HG03565 (cell line): Measurements from ENCODE around the gene KRTAP5-5.
"Not testable (repeated sequence)": the region's sequence is repeated elsewhere in the genome, so short reads cannot be mapped to it uniquely, and the experiment has no call there.

ENCODE experiments used
- ATAC-seq: cut with Tn5 transposase; IDR thresholded peaks from one replicate; pipeline ENCODE4 v1.9.1; 2021; ENCODE audit warnings: mild to moderate bottlenecking, moderate library complexity; ENCODE audit not compliant: unreplicated experiment

The KRTAP5-5 gene

DNA sequence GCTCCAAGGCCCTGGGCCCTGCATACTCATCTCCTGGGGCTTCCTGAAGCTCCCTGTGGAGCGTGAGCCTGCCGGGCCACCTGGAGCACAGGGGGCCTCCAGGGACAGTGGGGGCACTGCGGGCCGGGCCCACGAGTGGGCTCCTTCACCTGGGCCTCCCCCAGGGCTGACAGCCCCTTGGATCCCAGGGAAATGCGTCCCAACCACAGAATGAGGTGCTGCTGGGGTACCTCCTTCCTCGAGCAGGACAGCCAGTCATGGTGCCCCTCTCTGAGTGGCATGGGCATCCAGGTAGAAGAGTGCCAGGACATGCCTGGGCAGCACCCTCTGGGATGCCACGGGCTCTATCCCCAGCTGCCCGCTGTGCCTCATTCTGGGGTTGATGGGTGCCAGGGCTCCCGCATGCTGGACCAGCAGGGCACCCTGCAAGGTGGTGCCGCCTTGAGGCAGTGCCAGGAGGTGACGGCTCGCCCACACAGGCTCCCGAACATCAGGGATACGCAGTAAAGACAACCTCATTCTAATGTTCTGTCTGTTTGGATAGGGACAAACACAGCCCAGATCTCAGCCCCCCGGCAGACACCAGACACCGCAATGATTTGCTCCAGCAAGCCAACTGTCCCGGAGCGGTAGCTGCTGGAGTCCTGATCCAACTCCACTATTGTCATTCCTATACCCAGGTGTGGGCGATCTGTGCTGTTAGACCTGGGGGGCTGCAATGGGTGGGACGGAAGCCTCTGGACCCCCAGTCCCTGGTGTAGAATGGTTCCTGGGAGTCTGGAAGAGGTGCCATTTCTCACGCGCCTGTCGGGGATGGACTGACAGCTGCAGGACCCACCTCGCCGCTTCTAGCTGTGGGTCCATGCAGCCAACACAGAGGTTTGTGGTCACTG is 25.8 kb downstream of the KRTAP5-5 start:
- no peak for ATAC-seq

DNA sequence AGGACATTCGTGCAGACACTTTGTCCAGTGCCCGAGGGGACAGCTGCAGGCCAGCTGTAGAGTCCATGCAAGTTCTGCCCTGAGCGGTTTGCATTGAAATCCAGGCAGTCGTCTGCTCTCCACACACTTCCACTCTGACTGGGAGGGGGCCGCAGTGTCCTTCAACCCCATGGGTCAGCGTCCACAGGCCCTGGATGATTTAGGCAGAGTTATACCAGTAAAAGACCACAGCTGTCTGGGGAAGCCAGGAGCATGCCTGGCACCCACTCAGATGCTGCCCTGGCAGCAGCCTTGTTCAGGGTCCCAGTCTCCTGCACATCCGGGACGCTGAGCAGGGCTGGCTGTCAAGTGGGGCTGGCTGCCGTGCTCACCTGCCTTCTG is 26.5 kb downstream of the KRTAP5-5 start:
- ATAC-seq: no peak

DNA sequence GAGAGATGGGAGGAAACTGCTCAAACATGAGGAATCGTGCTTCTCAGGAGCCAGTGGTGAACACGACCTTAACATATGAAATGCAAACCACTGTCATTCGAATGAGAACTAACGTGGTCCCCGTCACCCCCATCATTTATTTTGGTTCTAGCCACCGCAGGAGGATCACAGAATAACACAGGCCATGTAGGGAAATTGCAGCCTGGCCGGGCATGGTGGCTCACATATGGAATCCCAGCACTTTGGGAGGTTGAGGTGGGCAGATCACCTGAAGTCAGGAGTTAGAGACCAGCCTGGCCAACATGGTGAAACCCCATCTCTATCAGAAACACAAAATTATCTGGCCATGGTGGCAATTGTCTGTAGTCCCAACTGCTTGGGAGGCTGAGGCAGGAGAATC is 27.1 kb downstream of the KRTAP5-5 start:
- no peak for ATAC-seq

DNA sequence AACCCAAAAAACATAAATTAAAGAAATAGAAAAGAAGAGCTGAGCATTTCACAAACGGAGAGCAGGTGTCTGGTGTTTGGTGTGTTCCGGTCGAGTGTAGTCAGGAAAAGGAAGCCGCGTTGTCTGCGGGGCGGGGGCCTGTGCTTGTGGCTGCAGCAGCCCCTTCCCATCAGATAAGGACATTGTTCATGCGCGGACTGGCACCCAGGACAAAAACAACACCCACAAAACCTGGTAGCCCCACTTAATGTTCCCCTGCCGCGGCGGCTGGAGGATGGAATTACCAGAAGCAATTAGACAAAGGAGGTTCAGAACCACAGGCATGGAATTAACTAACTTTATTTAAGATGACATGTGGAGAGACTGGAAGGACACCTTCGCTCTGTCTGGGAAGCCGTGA is 29.9 kb downstream of the KRTAP5-5 start:
- no peak for ATAC-seq

DNA sequence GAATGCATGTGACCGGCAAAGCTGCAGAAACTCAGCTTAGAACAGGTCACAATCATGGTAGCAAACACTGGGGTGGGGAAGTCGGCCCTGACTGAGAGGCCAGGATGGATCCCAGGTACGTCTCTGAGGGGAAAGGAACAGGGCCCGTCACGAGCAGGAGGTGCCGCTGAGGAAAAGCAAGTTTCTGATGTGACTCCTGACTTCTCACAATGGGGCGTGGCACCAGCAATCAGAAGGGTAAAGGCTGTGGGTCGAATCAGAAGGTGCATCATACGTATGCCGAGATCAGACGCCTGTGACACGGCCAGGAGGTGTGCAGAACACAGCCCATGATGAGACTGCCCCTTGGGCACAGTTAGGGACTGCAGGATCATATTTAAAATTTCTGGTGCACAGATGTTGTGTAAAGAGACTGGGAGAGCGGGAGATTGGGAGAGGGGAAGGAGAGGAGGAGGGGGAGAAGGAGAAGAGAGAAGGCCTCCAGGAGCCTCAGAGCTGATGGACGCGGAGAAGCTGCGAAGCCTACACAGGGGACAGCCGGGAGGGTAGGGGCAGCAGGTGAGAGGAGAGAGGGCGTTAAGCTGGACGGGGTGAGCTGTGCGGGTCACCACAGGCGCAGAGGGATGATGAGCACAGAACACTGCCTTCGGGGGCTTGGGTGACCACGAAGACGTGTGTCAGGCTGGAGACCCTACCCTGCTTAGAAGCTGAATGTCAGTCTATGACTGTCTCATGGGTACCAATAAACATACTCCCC is 30.7 kb downstream of the KRTAP5-5 start:
- no peak for ATAC-seq

DNA sequence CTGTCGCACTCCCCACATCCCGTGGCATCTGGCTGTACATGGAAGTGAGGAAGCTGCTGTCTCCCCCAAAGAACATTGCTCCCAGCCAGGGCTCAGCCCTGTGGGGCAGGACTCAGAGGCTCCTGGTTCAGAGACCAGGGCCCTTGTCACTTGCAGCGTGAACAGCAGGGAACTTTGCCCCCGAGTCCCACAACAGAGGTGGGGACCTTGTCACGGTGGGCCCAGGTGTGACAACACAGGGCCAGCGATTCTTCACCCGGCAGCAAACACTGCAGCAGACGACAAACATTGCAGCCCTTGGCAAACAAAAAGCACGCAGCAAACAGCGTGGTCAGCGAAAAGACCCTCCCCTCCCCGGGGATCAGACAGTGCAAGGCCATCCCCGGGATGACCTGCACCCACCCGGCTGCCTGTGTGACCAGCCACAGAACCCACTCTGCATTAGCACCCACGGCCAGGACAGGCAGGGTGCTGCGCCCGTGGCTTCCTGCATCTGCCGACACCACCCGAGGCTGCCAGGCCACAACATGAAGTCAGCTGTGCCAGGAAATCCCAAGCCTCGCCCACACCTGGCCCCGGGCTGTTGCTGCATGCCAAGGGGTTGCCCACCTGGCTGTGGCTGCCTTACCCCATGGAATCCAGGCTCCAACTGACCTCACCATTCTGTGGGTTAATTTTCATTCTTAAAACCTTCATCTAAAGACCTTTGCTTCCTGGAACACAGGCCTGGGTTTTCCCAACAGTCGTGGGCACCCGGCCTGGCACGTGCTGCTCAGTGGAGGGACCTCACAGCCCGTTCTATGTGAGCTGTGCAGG is 32.1 kb downstream of the KRTAP5-5 start:
- not testable (repeated sequence) for ATAC-seq

DNA sequence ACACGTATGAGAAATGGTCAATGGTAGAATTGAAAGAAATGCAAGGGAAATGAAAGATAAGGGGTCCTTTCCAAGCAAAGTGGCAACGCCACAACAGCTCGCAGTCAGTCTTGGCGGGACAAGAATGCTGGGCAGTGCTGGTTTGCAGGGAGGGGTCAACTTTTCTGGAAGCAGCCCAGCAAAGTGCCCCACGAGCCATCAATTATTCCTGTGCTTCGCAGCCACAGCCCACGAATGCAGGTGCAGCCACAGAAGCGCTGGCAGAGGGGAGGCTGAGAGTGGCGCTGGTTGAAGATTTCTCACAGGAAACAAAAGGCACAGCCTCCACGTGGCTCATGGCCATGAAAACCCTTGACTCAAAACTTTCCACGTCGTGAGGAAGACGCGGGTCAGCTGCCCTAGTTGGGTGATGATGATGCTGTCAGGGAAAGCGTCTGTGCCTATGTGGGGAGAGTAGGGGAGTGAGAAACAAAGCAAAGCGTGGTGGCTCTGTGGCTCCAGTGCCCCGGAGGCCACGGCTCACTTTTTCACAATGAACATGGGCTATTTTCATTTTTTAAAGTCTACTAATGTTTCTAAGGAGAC is 33.2 kb downstream of the KRTAP5-5 start:
- not testable (repeated sequence) for ATAC-seq

DNA sequence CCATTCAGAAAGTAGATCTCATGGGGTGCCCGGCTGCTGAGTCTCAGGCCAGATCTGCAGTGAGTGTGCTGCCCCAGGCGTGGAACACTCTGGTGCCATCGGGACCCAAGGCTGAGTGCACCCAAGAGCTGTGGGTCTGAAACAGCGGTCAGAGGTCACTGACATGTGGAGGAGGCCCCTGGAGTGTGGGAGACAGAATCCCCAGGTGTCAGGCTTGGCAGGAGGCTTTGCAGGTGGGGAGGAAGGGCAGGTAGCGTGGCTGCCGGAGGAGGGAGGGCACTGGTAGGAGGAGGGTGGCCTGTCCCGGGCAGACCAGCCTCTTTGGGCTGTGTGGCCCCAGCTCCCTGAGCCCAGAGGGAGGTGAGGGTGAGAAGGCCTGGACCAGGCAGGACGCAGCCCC is 35.7 kb downstream of the KRTAP5-5 start:
- ATAC-seq: no peak

DNA sequence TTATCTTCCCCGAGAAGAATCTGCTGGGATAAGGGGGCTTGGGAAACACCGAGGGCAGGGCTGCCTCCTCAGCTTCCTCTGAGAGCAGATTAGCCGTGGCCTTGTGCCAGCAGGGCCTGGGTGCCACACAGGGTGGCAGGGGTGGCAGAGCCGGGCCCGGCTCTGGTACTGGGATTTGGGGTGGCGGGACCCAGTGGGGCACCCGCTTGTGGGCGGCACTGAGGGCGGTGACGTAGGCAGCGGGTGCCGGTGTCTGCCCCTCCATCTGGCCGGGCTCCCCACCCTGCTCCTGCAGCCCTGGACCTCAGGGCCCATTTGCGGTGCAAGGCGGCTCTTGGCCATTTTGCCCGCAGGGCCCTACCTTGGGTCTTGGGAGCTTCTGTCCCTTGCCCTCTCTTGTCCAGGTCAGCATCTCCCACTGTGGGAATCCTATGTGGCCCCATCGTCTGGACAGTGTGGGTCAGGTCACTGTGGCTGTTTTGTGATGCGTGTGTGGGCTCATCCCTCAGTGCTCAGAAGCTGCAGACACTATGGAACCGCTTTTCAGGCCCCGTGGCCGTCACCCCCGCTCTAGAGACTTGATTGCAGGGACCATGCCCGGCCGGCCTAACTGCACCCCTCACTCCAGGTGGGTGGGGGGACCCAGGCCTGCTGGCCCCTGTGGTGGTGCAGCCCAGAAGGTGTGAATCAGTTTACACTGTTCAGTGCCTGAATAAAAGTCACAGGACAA is 37.7 kb downstream of the KRTAP5-5 start:
- ATAC-seq: no peak

DNA sequence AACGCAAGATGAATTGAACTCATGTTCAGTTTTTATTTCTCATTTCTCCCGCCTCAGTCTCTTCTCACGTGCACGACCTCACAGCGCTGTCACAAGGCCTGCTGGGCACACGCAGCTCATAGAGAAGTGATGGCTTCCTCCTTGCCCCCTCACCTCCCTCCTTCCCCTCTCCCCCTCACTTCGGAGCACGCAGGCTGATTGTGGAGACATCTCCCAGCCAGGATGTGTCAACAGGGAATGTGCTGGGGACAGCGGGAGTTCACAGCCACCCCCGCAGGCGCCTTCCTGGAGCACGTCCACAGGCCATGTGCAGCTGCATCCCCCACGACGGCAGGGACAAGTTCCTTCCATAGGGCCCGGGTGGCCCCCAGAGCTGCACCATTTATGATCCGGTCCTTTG is 38.3 kb downstream of the KRTAP5-5 start:
- ATAC-seq: no peak

DNA sequence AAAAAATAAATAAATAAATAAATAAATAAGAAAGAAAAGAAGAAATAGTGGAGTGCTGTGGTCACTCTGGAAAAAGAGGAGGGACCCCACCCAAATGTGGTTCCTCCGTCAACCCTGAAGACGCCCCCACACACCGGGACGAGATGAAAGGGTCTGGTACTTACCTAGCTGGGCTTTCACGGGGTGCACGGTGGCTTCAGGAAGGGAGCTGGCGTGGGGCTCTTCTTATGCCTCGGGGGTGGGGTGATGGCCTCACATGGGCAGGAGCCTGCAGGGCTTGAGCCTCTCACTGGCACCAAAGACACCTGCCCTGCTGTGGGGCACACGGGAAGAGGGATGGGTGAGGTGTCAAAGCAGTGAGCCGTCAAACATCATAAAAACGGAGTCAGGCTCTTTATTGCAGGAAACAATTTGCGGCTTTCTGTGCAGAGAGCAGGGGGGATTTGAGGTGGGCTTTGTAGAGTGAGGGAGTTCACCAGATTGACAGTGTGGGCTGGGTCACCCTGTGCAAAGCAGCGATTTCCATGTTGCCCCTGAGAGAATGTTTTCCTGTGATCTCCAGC is 39.4 kb downstream of the KRTAP5-5 start:
- no peak for ATAC-seq

DNA sequence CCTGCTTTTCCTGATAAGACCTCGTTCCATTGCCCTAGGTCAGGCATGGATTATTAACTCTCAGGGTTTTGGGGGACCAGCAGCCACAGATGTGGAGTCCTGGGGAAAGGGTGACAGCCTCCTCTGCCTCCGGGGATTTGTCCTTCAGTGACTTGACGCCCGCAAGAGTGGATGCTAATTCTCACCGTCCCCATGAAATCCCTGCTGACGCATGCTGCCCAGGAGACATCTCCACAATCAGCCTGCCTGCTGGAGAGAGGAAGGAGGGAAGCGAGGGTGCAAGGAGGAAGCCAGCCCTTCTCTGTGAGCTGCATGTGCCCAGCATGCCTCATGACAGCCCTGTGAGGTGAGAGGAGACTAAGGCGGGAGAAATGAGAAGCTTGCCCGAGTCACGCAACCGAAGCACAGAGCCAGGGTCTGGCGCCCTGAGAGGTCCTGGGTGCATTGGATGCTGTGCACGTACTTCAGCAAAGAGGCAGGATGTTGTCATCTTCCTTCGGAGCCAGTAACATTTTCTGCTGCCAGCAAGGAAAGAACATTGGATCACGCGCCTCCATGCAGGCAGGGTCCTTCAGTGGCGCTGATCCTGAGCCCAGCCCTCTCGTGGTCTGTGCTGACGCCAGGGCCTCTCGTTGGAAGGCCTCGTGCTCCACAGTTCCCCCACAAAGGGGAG is 40.1 kb downstream of the KRTAP5-5 start:
- no peak for ATAC-seq

DNA sequence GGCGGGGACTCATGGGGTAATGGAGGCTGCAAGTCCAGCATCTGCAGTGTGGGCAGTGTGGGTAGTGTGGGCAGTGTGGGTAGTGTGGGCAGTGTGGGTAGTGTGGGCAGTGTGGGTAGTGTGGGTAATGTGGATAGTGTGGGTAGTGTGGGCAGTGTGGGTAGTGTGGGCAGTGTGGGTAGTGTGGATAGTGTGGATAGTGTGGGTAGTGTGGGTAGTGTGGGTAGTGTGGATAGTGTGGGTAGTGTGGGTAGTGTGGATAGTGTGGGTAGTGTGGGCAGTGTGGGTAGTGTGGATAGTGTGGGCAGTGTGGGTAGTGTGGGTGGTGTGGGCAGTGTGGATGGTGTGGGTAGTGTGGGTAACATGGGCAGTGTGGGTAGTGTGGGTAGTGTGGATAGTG is 40.9 kb downstream of the KRTAP5-5 start:
- not testable (repeated sequence) for ATAC-seq

DNA sequence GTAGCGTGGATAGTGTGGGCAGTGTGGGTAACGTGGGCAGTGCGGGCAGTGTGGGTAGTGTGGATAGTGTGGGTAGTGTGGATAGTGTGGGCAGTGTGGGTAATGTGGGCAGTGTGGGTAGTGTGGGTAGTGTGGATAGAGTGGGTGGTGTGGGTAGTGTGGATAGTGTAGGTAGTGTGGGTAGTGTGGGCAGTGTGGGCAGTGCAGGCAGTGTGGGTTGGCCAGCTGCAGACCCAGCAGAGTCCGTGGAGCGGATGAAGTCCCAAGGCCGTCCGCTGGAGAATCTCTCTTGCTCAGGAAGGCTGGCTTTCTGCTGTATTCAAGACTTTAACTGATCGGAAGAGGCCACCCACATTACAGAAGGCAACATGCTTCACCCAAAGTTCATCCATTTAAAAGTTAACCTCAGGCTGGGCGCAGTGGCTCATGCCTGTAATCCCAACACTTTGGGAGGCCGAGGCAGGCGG is 41.4 kb downstream of the KRTAP5-5 start:
- no peak for ATAC-seq

DNA sequence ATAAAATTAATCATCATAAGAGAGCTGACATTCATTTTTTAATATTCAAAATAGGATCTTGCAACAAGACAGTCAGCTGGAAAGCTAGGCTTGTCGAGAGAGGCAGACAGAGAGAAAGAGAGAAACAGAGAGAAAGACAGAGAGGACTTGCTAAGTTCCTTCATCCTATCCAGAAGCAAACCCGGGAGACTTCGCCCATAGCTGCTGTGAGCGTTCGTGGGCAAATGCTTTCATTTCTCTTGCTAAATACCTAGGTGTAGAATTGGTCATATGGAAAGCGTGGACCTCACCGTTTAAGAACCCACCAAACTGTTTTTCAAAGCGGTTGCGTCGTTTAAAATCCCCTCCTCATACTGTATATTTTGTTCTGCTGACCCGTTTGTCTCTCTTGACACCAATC is 42.1 kb downstream of the KRTAP5-5 start:
- ATAC-seq: no peak

DNA sequence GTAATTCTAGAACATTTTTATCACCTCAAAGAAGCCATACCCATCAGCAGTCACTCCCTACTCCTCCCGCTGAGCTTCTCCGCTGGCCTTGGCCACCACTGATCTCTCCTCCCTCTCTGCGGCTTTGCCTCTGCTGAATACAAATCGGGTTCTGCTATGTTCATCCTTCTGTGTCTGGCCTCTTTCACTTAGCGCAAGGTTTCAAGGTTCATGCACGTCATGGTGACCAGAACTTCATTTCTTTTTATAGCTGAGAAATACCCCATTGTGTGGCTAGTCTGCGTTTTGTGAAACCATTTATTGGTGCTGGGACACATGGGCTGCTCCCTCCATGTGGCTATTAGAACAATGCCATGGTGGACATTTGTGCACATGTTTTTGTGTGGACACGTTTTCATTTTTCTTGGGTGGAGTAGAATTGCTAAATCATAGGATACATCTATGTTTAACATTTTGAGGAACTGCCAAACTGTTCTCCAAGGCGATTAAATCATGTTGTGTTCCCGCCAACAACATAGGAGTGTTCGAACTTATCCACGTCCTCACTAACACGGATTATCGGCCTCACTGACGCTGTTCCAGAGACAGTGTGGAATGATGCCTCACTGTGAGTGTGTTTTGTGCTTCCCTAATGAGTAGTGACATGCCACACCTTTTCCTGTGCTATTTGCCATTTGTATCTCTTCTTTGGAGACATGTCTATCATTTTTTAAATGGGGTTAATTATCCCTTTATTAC is 43.2 kb downstream of the KRTAP5-5 start:
- ATAC-seq: no peak

DNA sequence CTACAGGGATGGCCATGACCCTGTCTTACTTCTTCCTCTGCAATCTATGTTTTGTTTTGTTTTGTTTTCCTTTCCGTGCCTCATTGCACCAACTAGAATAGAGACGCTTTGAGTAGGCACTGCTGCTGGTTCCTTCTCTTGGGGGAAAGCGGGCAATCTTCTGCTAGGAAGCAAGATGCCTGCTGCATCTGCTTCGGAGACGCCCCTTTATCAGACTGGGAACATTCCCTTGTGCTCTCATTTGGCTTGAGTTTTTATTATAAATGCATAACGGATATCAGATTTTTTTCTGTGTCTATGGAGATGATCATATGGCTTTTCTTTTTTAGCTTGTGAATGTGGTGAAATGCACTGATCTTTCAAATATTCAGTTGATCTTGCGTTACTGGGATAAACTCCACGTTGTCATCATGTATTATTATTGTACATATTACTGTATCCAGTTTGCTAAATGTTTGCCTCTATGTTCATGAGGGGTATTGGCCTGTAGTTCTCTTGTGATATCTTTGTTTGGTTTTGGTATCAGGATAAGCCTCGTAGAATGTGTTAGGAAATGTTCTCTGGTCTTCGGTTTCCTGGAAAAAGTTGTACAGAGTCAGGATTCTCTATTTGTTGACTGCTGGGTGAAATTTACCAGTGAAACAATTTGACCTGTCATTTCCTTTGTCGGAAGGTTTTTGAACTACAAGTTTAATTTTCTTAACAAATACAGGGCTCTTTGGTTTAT is 44.0 kb downstream of the KRTAP5-5 start:
- ATAC-seq: no peak
